GM12891 (cell line): ENCODE data around the gene AK9.

Experiments
- PAX5 ChIP-seq: IDR thresholded peaks from 2 replicates; pipeline ENCODE4 v1.6.1; 2011; ENCODE audit warnings: low read length, moderate library complexity, mild to moderate bottlenecking; ENCODE audit not compliant: insufficient read depth, severe bottlenecking
- POLR2A ChIP-seq: IDR thresholded peaks from 2 replicates; pipeline ENCODE4 v1.6.1; 2011; ENCODE audit warnings: low read depth, low read length, control low read depth
- POLR2AphosphoS5 ChIP-seq: IDR thresholded peaks from 2 replicates; pipeline ENCODE4 v1.6.1; 2011; ENCODE audit warnings: low read depth, low read length, control low read depth
- POU2F2 ChIP-seq: IDR thresholded peaks from 2 replicates; pipeline ENCODE4 v1.6.1; 2011; ENCODE audit warnings: low read depth, mild to moderate bottlenecking, control low read depth, low read length, moderate library complexity
- SPI1 ChIP-seq: IDR thresholded peaks from 2 replicates; pipeline ENCODE4 v1.6.1; 2011; ENCODE audit warnings: low read depth, low read length, control low read depth
- TAF1 ChIP-seq: IDR thresholded peaks from 2 replicates; pipeline ENCODE4 v1.6.1; 2011; ENCODE audit warnings: low read depth, low read length, control low read depth

DNA sequence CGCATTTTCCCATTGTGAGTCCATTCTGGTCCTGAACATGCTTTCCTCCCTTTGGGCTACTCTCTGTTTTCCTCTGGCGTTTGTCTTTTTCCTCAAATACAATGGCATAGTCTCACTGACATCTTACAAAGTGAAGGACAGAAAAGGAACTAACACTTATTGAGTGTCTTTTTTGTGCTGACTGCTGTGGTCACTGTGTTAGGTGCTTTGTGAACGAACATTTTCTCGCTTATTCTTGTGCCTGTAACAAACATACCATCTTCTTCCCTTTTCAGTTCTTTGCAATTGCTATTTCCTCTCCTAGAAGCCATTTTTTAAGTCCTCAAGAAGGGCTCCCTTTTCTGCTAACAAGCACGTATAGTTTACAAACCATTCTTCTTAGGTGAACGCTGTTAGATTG is 15.5 kb upstream of the AK9 start:
- TF ChIP-seq POLR2AphosphoS5 (no peak), TAF1 (no peak), POLR2A (no peak), SPI1 (no peak), PAX5 (no peak), POU2F2 (no peak)
